Central memory CD8-positive, alpha-beta T cell (primary cell): Measurements from ENCODE around the gene CAVIN2.

Experiments
- ATAC-seq: fragments of 150-1000 bp; cut with Tn5 transposase; replicated peaks from 2 replicates; pipeline ENCODE4 v1.10.0; 2022; ENCODE audit warnings: mild to moderate bottlenecking, moderate FRiP score, moderate number of reproducible peaks; ENCODE audit not compliant: poor library complexity, severe bottlenecking; ENCODE audit errors: extremely low read depth
- DNase-seq, 2 donors: peaks; one replicate each; pipeline ENCODE4 v3.0.0; 2021; ENCODE audit warnings: low spot score in 2 of 2
- H3K27ac Mint-ChIP-seq: one replicate; pipeline ENCODE4 v1.8.0; 2022; ENCODE audit warnings: low read depth, mild to moderate bottlenecking, moderate library complexity, mixed read lengths
- H3K27me3 Mint-ChIP-seq: one replicate; pipeline ENCODE4 v1.8.0; 2022; ENCODE audit warnings: mixed read lengths
- H3K36me3 Mint-ChIP-seq: one replicate; pipeline ENCODE4 v1.8.0; 2022; ENCODE audit warnings: mild to moderate bottlenecking, moderate library complexity, mixed read lengths; ENCODE audit not compliant: insufficient read depth
- H3K4me1 Mint-ChIP-seq: one replicate; pipeline ENCODE4 v1.8.0; 2022; ENCODE audit warnings: mixed read lengths
- H3K4me3 Mint-ChIP-seq: one replicate; pipeline ENCODE4 v1.8.0; 2022; ENCODE audit warnings: mild to moderate bottlenecking, moderate library complexity, mixed read lengths
- H3K9me3 Mint-ChIP-seq: one replicate; pipeline ENCODE4 v1.8.0; 2022; ENCODE audit warnings: mixed read lengths

CAVIN2 gene

DNA sequence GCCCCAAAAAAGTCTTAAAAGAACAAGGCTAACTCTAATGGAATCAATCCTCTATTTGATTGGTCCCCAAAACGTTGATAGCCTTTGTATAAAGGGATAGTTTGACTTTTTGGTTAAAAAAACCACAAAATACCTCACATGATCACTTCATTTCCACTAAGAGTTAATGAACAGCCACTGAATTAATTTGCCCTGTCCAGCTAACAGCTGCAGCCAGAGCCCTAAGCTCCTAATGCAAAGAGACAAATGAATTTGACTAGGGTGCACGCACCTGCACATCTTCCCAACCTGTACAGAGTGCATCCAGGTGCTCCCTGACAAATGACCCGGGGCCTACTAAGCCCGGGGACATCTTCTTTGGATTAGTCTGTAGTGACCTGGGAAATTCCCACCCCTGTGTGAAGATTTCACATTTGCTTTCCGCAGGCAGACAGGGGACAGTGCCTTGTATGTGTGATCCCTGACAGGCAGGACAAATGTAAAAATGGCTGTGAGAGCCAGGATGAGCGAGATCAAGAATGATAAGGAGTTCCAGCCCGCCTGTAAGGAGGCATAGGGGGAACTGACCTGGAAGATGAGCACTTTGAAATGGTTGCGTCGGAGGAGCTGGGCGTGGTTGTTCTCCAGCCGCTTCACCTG lies 893 bp downstream of the CAVIN2 start:
- Mint-ChIP-seq H3K27me3 (peaks cover 77% of the 10 kb centered on the region), H3K4me3 (no peak overlapping the region)
- ATAC-seq, result no peak

DNA sequence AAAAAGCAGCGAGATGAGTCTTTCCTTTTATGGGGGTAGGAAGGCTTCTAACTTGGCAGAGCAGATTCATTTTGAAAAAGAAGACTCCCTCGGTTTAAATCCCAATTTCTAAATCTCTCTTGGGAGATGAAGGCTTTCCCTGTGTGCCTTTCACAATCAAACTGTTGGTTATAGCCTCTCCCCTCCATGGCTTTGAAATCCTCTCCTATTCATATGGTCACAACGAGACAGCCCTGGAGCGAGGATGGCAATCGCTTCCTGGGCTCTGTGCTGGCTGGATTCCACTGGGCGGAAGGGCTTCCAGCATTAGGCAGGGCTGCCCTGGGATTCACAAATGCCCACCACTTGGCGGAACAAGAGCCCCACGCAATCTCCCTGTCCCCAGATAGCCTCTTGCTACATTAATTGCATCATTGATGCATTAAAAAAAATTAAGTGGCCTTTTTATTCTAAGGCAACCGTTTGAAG lies 1.6 kb downstream of the CAVIN2 start:
- no peak overlapping the region for H3K27ac Mint-ChIP-seq
- no peak overlapping the region for H3K4me3 Mint-ChIP-seq
- no peak for ATAC-seq
- H3K9me3 Mint-ChIP-seq, result no peaks in the 10 kb centered on the region
- H3K4me1 Mint-ChIP-seq, result no peaks in the 10 kb centered on the region
- peaks cover 70% of the 10 kb centered on the region for H3K27me3 Mint-ChIP-seq
- no peaks in the 10 kb centered on the region for H3K36me3 Mint-ChIP-seq
- no peak for DNase-seq

More for the DNA sequence above, 893 bp downstream of the CAVIN2 start:
- no peaks in the 10 kb centered on the region for H3K9me3 Mint-ChIP-seq
- H3K4me1 Mint-ChIP-seq, result no peaks in the 10 kb centered on the region
- DNase-seq, result no peak
- no peak overlapping the region for H3K27ac Mint-ChIP-seq
- no peaks in the 10 kb centered on the region for H3K36me3 Mint-ChIP-seq

DNA sequence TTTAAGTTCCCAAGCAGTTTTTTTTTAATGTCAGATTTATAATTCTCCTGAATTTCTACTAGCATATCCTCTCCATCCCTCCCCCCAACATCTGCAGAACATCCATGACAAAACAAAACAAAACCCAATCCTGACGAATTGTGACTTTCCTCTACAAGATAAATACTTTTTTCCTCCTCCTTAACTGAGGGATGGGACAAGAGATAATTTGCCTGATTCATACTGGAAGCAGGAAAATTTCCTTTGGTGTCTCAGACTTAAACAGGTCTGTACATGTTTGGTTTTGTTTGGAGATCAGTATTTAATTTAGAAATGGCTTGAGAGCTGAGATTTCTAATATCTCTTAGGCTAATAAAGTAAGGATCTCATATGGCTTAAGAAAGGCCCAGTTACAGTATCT lies 2.2 kb downstream of the CAVIN2 start:
- Mint-ChIP-seq H3K4me3 (no peak overlapping the region), H3K27ac (no peak overlapping the region), H3K9me3 (no peaks in the 10 kb centered on the region), H3K36me3 (no peaks in the 10 kb centered on the region), H3K4me1 (no peaks in the 10 kb centered on the region), H3K27me3 (peaks cover 64% of the 10 kb centered on the region)
- ATAC-seq, result no peak
- DNase-seq, result no peak

DNA sequence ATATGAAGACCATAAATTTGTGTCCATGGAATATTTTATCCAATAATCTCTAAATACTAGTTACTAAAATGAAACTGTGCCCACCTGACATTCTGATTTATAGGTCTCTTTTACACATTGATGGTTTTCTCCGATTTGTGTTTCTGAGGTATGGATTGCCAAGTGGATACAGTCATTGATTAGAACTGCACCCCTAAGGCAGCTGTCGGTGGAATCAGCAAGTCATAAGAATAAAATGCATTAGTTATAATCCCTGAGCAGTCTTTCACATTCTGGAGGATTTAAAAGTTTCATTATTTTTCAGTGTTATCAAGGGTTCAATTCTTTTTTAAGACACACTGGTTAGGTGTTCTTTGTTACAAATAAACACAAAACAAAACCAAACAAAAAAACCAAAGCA lies 6.0 kb downstream of the CAVIN2 start:
- ATAC-seq, result no peak
- peaks cover 2% of the 10 kb centered on the region for H3K36me3 Mint-ChIP-seq

DNA sequence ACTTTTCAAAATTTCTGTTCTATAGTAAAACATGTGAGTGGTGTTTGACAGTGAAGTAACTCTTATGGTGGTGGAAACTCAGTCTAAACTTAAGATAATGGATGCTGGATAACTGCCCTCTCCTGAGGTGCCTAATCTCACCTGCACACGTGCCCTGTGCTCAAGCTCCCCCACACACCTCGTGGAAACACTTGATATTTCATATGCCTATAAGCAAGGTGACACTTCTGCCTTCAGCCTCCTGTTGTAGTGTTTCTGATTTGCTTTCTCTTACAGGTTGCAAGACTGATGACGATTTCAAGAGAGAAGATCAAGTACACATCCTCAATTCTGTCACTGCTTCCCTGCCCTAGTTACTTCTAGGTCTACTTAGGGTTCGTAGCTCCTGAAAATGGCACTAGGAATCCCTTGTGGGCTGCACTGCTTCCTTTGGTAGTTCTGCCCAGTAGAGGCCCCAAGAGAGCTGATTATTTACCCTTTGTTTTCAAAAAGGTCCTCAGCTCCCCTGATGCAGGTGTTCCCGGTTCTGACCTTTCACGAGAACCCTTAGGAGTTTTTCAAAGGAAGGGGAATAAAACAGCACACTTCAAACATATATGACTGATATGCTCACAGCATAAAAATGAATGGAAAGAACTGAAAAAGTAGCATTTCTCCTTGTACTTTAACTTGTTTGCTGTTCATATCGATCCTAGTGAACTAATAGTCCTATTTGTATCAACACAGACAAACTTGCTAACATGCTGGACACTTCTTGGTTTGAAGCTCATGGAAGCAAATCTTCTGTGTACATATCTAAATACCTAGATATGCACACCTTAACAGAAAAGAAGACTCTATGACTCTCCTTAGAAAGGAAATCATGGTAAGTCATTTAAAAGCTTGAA lies 6.7 kb downstream of the CAVIN2 start:
- no peak for DNase-seq
- no peak for ATAC-seq
- Mint-ChIP-seq H3K36me3 (peaks cover 2% of the 10 kb centered on the region), H3K4me3 (no peak overlapping the region), H3K4me1 (no peaks in the 10 kb centered on the region), H3K27me3 (peaks cover 58% of the 10 kb centered on the region), H3K9me3 (no peaks in the 10 kb centered on the region), H3K27ac (no peak overlapping the region)

More for the DNA sequence above, 6.0 kb downstream of the CAVIN2 start:
- peaks cover 58% of the 10 kb centered on the region for H3K27me3 Mint-ChIP-seq
- no peak for DNase-seq
- no peaks in the 10 kb centered on the region for H3K4me1 Mint-ChIP-seq
- H3K27ac Mint-ChIP-seq, result no peak overlapping the region
- no peaks in the 10 kb centered on the region for H3K9me3 Mint-ChIP-seq
- H3K4me3 Mint-ChIP-seq, result no peak overlapping the region

DNA sequence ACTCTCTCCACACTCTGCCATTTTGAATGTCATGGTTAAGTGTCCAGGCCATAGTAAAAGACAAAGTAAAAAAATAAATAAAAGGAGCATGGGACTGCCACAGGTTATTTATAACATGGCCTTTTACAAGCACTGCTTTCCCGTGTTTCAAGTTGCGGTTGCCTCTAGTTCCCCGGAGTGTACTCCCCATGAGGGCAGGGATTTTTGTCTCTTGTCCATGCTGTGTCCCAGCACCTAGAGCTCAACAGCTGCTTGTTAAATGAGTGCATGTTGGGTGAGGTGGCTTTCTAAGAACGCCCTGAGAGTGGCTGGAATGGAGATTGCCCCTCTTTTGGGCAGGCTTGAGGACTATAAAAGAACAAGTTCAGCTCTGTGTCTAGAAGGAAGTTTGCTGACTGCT lies 8.4 kb downstream of the CAVIN2 start:
- H3K27me3 Mint-ChIP-seq, result peaks cover 51% of the 10 kb centered on the region
- ATAC-seq (no peak), DNase-seq (no peak)
- no peaks in the 10 kb centered on the region for H3K9me3 Mint-ChIP-seq
- no peaks in the 10 kb centered on the region for H3K4me1 Mint-ChIP-seq
- H3K27ac Mint-ChIP-seq, result no peak overlapping the region
- H3K36me3 Mint-ChIP-seq, result peaks cover 2% of the 10 kb centered on the region
- no peak overlapping the region for H3K4me3 Mint-ChIP-seq

DNA sequence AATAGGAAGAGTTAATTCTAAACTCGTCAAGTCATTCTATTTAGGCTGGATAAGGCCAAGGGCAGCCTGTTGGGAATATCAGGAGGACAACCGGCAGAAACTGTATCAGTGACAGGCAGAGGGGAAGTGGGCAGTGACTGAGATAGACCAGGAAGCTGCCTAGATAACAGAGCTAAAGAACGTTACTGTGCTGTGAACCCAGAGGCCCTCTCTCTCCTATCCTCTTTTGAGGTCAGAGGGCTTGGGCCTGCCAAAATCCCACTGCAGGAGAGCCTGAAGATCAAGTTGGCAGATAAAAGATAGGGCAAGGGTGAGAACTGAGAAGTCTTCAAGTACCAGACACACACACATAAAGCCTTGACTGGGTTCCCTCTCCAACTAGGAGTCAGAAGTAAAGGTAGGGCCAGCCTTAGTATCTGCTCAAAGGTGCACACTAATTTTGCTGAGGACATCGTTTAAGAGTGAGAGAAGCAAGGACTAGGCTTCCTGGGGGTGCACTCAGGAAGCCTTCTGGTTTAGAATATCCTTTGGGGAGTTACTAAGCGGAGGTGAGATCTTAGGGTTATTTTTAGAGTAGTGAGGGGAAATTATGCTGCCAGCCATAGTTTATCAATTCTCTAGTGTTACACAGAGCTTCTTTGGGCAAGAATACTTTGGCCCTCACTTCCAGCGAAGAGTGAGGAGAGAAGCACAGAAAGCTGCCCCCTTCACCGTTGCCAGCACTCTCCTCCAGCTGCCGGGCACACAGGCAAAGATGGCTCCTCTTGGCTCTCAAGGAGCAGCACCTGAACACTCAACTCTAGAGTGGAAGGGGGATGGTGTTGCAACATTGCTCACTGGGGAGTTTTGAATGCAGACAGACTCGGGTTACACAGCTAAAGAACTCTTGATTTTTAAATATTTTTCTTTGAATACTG lies 9.8 kb downstream of the CAVIN2 start:
- ATAC-seq (no peak), DNase-seq (no peak)
- Mint-ChIP-seq H3K9me3 (no peaks in the 10 kb centered on the region), H3K4me3 (no peak overlapping the region), H3K36me3 (peaks cover 2% of the 10 kb centered on the region), H3K27ac (no peak overlapping the region), H3K27me3 (peaks cover 46% of the 10 kb centered on the region), H3K4me1 (no peaks in the 10 kb centered on the region)

DNA sequence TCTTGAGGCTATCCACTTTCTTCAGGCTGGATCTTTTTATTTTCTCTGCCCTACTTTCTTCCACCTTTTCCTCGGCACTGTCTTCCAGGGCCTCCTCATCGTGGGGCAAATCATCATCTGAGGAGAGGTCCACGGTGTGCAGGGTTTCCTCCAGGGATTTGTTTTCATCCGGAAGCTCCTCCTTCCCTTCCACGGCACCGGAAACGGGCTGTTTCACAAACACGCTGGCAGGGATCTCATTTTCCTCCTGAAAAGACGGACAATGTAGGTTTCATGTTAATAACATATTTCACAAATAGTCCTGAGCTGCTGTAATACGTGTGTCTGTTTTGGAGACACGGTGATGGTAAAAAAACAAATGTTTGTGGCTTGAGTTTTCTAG lies 10.4 kb downstream of the CAVIN2 start:
- H3K9me3 Mint-ChIP-seq, result no peaks in the 10 kb centered on the region
- H3K4me3 Mint-ChIP-seq, result no peak overlapping the region
- H3K27ac Mint-ChIP-seq, result no peak overlapping the region
- no peak for DNase-seq
- ATAC-seq, result no peak
- H3K4me1 Mint-ChIP-seq, result no peaks in the 10 kb centered on the region
- peaks cover 2% of the 10 kb centered on the region for H3K36me3 Mint-ChIP-seq
- peaks cover 51% of the 10 kb centered on the region for H3K27me3 Mint-ChIP-seq

DNA sequence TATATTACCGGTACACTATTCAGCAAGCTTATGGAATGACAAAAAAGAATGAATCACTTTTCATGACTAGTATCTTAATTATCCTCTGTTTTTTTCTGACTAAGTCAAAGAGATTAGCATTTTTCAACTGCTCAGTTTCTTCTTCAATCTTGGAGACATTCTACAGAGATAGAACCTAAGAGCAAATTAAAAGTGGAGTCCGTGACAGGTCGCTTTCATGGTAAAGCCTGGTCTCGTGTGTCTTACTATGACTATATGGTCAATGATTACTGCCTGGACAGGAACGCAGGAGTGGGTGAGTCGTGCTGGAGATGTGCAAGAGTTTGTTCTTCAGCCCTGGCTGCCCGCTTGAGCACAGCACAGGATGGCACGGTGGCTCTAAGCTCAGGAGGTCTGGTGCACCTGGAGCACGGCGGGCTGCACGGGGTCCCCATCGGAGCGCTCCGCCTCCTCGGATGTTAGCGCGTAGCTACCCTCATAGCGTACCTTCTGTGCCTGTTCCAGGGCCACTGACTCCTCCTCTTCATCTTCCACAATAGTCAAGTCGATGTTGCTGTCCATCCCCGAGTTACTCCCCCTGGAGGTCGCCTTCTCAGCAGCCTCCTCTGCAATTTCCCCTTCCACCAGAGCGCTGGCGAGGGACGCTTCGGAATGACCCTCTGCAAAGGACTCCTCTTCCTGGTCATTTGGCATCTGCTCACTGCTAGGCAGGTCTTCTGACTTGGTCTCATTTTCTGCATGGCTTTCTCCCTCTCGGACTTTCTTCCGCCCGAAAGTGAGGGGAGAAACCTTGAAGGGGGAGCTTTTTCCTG lies 11.1 kb downstream of the CAVIN2 start:
- Mint-ChIP-seq H3K27ac (no peak overlapping the region), H3K27me3 (peaks cover 55% of the 10 kb centered on the region)
- no peak for ATAC-seq

DNA sequence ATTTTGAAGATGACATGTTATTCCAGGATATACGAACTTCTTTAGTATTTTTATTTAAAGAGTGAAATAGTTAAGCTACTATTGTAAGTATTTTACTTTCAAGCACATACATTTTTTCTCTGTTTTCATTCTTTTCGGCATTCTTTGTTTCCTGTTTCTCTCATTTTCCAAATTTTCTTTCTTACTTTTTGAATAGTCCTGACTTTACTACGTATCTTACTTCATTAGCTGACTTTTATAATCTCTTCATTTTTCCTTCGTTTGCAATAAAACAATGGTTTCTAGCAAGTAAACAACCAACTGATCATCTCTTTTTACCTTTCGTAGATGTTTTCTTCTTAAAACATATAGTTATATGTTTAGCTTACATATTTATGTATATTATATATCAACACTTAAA lies 11.8 kb downstream of the CAVIN2 start:
- Mint-ChIP-seq H3K4me3 (no peak overlapping the region), H3K27me3 (peaks cover 55% of the 10 kb centered on the region), H3K9me3 (no peaks in the 10 kb centered on the region), H3K4me1 (no peaks in the 10 kb centered on the region), H3K36me3 (peaks cover 2% of the 10 kb centered on the region), H3K27ac (no peak overlapping the region)
- ATAC-seq, result no peak
- DNase-seq, result no peak

More for the DNA sequence above, 11.1 kb downstream of the CAVIN2 start:
- no peaks in the 10 kb centered on the region for H3K4me1 Mint-ChIP-seq
- H3K36me3 Mint-ChIP-seq, result peaks cover 2% of the 10 kb centered on the region
- no peak for DNase-seq
- no peaks in the 10 kb centered on the region for H3K9me3 Mint-ChIP-seq
- no peak overlapping the region for H3K4me3 Mint-ChIP-seq

DNA sequence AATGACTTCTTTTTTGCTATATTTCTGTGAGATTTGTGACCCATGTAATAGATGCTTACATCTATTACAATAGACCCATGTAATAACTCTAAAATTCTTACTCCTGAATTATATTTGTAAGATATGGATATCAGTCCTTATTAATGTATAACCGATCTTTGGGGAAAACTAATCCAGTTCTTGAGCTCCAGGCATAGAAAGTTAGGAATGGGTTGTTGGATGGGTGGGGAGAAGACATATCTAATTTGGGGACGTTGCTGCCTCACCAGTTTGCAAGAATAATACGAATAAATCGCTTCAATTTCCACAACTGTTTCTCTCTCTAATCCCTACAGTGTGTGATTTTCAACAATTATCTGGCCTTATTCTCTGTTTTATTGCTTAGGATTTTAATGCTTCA lies 13.5 kb downstream of the CAVIN2 start:
- H3K9me3 Mint-ChIP-seq, result no peaks in the 10 kb centered on the region
- H3K36me3 Mint-ChIP-seq, result peaks cover 2% of the 10 kb centered on the region
- H3K4me1 Mint-ChIP-seq, result no peaks in the 10 kb centered on the region
- no peak overlapping the region for H3K4me3 Mint-ChIP-seq
- H3K27me3 Mint-ChIP-seq, result peaks cover 52% of the 10 kb centered on the region
- H3K27ac Mint-ChIP-seq, result no peak overlapping the region
- DNase-seq (no peak), ATAC-seq (no peak)

DNA sequence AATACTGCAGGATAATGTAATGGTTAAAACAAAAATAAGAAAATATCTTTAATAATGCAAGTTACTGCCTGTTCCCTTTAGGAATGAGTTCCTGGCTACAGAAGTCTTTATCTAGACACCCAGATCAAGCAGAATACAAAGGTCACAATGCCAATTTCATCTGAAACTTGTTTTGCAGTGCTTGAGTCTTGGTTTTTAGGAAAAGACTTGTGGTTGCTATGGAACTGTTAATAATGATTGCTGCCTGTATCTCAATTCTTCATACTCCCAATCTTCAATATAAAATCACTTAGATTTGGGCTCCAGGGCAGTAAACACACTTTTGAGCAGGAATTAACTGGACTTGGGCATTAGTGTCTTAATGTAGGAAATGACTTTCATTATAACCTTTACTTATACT lies 14.2 kb downstream of the CAVIN2 start:
- Mint-ChIP-seq H3K36me3 (peaks cover 2% of the 10 kb centered on the region), H3K27me3 (peaks cover 47% of the 10 kb centered on the region), H3K4me3 (no peak overlapping the region), H3K9me3 (no peaks in the 10 kb centered on the region), H3K27ac (no peak overlapping the region), H3K4me1 (no peaks in the 10 kb centered on the region)
- ATAC-seq (no peak), DNase-seq (no peak)
